ENCODE data around the gene LCORL.

The LCORL gene

GRCh38 chr4:17941731-17942130 is 79.8 kb downstream of the LCORL start:
- in situ Hi-C loops (cut with MboI; ENCODE audit: low sequenced_read_pairs, unreplicated experiment): no loop called here
- no peak for TF ChIP-seq CTCF (IDR thresholded peaks at IDR 0.05; ENCODE audit: borderline replicate concordance, control extremely low read depth, extremely low read depth, insufficient read depth, missing control alignments)

GRCh38 chr4:17939054-17939453 is 82.5 kb downstream of the LCORL start:
- no peak for TF ChIP-seq CTCF (IDR thresholded peaks at IDR 0.05; ENCODE audit: borderline replicate concordance, control extremely low read depth, extremely low read depth, insufficient read depth, missing control alignments)
- DNase-seq (ENCODE audit: low spot score): no peak
- in situ Hi-C loops (cut with MboI; ENCODE audit: low sequenced_read_pairs, unreplicated experiment): no loop called here

More at GRCh38 chr4:17941731-17942130, 79.8 kb downstream of the LCORL start:
- DNase-seq (ENCODE audit: low spot score): no peak

GRCh38 chr4:17934286-17934685 is 87.3 kb downstream of the LCORL start:
- in situ Hi-C loops (cut with MboI; ENCODE audit: low sequenced_read_pairs, unreplicated experiment): no loop called here
- no peak for DNase-seq (ENCODE audit: low spot score)

GRCh38 chr4:17933126-17933525 is 88.4 kb downstream of the LCORL start:
- TF ChIP-seq CTCF (IDR thresholded peaks at IDR 0.05; ENCODE audit: borderline replicate concordance, control extremely low read depth, extremely low read depth, insufficient read depth, missing control alignments): no peak
- no peak for DNase-seq (ENCODE audit: low spot score)
- in situ Hi-C loops (cut with MboI; ENCODE audit: low sequenced_read_pairs, unreplicated experiment): no loop called here

More at GRCh38 chr4:17934286-17934685, 87.3 kb downstream of the LCORL start:
- TF ChIP-seq CTCF (IDR thresholded peaks at IDR 0.05; ENCODE audit: borderline replicate concordance, control extremely low read depth, extremely low read depth, insufficient read depth, missing control alignments): no peak

- no peak for TF ChIP-seq CTCF (IDR thresholded peaks at IDR 0.05; ENCODE audit: borderline replicate concordance, control extremely low read depth, extremely low read depth, insufficient read depth, missing control alignments)
- no peak for DNase-seq (ENCODE audit: low spot score)
- in situ Hi-C loops (cut with MboI; ENCODE audit: low sequenced_read_pairs, unreplicated experiment): no loop called here
Observed at GRCh38 chr4:17932041-17932440, 89.5 kb downstream of the LCORL start.

- no peak for DNase-seq (ENCODE audit: low spot score)
- in situ Hi-C loops (cut with MboI; ENCODE audit: low sequenced_read_pairs, unreplicated experiment): no loop called here
- TF ChIP-seq CTCF (IDR thresholded peaks at IDR 0.05; ENCODE audit: borderline replicate concordance, control extremely low read depth, extremely low read depth, insufficient read depth, missing control alignments): no peak
Observed at GRCh38 chr4:17930256-17930655, 91.3 kb downstream of the LCORL start.

GRCh38 chr4:17924189-17924588 is 97.4 kb downstream of the LCORL start:
- in situ Hi-C loops (cut with MboI; ENCODE audit: low sequenced_read_pairs, unreplicated experiment): no loop called here
- no peak for TF ChIP-seq CTCF (IDR thresholded peaks at IDR 0.05; ENCODE audit: borderline replicate concordance, control extremely low read depth, extremely low read depth, insufficient read depth, missing control alignments)
- no peak for DNase-seq (ENCODE audit: low spot score)

All from GM13976 (cell line).